Stimulated activated memory B cell treated with anti-CD40 and anti-IgM and Interleukin-4, amounts not matched to agents 10 μg/mL and 1 μg/mL and 100 μg/mL, for 72 hours (primary cell): ENCODE results near the gene CD19.
"Not testable (repeated sequence)": the region's sequence is repeated elsewhere in the genome, so short reads cannot be mapped to it uniquely, and the experiment has no call there.

ENCODE experiments used
- ATAC-seq: fragments of 150-1000 bp; cut with Tn5 transposase; 2 replicates; pipeline ENCODE4 v1.10.0; 2021
- H3K27ac Mint-ChIP-seq: one replicate; pipeline ENCODE4 v1.8.0; 2022; ENCODE audit warnings: mild to moderate bottlenecking, mixed read lengths
- H3K27me3 Mint-ChIP-seq: one replicate; pipeline ENCODE4 v1.8.0; 2022; ENCODE audit warnings: mixed read lengths
- H3K36me3 Mint-ChIP-seq: one replicate; pipeline ENCODE4 v1.8.0; 2022; ENCODE audit warnings: mixed read lengths
- H3K4me1 Mint-ChIP-seq: one replicate; pipeline ENCODE4 v1.8.0; 2022; ENCODE audit warnings: mixed read lengths
- H3K4me3 Mint-ChIP-seq: one replicate; pipeline ENCODE4 v1.8.0; 2022; ENCODE audit warnings: mild to moderate bottlenecking, moderate library complexity, mixed read lengths
- H3K9me3 Mint-ChIP-seq: one replicate; pipeline ENCODE4 v1.8.0; 2022; ENCODE audit warnings: mixed read lengths

The CD19 gene

DNA sequence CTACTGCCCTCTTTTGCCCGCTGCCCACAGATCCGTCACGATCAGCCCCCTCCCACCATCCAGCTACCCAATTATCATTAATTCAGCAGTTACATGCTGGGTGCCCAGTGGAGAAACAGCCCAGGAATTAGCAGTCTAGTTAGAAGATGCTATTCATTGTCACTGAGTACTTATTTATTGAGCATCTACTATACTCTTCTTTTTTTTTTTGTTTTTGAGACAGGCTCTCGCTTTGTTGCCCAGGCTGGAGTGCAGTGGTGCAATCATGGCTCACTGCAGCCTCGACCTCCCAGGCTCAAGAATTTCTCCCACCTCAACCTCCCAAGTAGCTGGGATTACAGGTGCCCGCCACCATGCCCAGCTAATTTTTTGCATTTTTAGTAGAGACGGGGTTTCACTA, 8.1 kb downstream of the CD19 start:
- H3K4me1 Mint-ChIP-seq, result peaks cover 46% of the 10 kb centered on the region
- ATAC-seq, H3K27ac Mint-ChIP-seq, H3K27me3 Mint-ChIP-seq, H3K9me3 Mint-ChIP-seq, H3K4me3 Mint-ChIP-seq: not testable (repeated sequence)
- H3K36me3 Mint-ChIP-seq, result peaks cover 46% of the 10 kb centered on the region

DNA sequence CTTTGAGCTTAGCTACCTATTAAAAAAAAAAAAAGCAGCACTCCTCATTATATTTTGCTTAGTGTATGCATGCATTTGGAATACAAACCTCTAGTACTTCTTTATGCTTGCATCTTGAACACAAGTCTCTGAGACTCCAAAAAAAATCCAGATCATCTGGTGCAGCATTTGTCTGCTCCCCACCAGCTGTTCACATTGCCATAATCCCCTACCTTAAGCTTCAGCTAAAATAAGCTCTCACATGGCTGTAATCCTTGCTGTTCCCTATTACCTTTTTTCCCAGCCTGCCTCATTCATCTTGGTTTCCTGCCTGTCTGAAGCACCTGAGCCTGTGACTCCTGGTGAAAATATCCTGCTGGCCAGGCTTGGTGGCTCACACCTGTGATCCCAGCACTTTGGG, 11.5 kb downstream of the CD19 start:
- Mint-ChIP-seq H3K27ac (peak overlapping the region; percentile 38), H3K36me3 (peaks cover 12% of the 10 kb centered on the region), H3K9me3 (no peaks in the 10 kb centered on the region), H3K4me3 (no peak overlapping the region), H3K4me1 (peaks cover 25% of the 10 kb centered on the region), H3K27me3 (no peaks in the 10 kb centered on the region)
- ATAC-seq, result no peak

DNA sequence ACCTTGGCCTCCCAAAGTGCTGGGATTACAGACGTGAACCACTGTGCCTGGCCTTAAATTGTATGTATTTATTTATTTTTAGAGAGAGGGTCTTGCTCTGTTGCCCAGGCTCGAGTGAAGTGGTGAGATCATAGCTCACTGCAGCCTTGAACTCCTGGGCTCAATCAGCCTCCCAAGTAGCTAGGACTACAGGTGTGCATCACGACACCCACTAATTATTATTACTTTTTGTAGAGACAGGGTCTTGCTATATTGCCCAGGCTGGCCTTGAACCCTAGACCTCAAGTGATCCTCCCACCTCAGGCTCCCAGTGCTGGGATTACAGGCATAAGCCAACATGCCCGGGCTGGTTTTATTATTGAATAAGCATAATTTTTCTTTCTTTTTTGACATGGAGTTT, 14.9 kb downstream of the CD19 start:
- no peaks in the 10 kb centered on the region for H3K9me3 Mint-ChIP-seq
- ATAC-seq, result no peak

DNA sequence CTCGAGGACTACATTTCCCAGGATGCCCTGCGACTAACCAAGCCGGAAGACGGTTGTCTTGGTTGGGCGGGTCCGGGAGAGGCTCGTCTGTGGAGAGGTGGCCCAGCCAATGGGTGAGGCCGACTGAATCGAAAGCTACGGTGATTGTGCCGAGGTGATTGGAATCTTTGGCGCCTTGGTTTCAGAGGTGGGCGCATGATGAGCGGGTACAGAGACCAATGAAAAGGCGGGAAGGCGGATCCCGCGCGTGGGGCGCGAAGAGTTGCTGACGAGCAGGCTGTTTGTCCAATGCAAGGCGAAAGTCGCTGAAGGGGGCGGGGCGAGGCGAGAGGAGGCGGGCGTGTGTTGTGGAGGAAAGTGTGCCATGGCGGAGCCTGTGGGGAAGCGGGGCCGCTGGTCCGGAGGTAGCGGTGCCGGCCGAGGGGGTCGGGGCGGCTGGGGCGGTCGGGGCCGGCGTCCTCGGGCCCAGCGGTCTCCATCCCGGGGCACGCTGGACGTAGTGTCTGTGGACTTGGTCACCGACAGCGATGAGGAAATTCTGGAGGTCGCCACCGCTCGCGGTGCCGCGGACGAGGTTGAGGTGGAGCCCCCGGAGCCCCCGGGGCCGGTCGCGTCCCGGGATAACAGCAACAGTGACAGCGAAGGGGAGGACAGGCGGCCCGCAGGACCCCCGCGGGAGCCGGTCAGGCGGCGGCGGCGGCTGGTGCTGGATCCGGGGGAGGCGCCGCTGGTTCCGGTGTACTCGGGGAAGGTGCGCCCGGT, 19.1 kb downstream of the CD19 start, which contains the start of gene NFATC2IP:
Gene NFATC2IP, plus strand, starts transcription at position 290 of the 762 bp plus-strand sequence. Its CDS starts 75 bp downstream, at position 365.
- Mint-ChIP-seq H3K27ac (peak within 1 kb of the TSS; percentile 78), H3K27me3 (no peaks in the 10 kb centered on the region), H3K36me3 (peaks cover 22% of the 10 kb centered on the region), H3K4me3 (peak within 1 kb of the TSS; percentile 90), H3K9me3 (no peaks in the 10 kb centered on the region), H3K4me1 (peaks cover 22% of the 10 kb centered on the region)
- ATAC-seq, result peak; percentile 98

More for the DNA sequence above, 14.9 kb downstream of the CD19 start:
- H3K4me1 Mint-ChIP-seq, result peaks cover 20% of the 10 kb centered on the region
- H3K4me3 Mint-ChIP-seq, result no peak overlapping the region
- H3K27ac Mint-ChIP-seq, result no peak overlapping the region
- no peaks in the 10 kb centered on the region for H3K27me3 Mint-ChIP-seq
- no peaks in the 10 kb centered on the region for H3K36me3 Mint-ChIP-seq

DNA sequence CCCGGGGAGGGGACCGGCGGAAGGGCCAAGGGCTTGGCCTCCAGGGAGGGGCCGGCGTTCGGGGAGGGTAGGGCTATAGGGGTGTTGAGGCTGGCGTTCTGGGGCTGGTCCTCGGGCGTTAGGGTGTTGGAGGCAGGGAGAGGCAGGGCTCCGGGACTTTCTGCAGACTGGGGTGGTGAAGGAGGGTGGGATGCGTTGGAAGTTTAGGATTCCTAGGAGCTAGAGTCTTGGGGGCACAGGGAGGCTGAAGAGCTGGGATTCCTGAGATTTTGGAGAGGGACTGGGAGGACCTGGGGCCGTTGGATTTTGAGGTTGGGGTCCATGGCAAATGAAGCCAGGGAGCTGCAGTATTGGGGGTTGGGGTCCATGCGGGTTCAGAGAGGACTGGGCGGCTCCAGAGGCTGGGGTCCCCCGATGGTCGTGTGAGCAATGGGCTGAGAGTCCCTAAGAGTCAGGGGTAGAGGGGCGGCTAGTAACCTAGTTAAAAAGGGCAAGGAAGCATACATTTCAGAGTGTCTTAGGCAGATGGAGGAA, 19.7 kb downstream of the CD19 start:
- H3K9me3 Mint-ChIP-seq, result no peaks in the 10 kb centered on the region
- peaks cover 23% of the 10 kb centered on the region for H3K4me1 Mint-ChIP-seq
- H3K27ac Mint-ChIP-seq, result peak overlapping the region; percentile 78
- peak overlapping the region; percentile 90 for H3K4me3 Mint-ChIP-seq
- no peaks in the 10 kb centered on the region for H3K27me3 Mint-ChIP-seq
- ATAC-seq, result peak; percentile 55
- peaks cover 28% of the 10 kb centered on the region for H3K36me3 Mint-ChIP-seq

DNA sequence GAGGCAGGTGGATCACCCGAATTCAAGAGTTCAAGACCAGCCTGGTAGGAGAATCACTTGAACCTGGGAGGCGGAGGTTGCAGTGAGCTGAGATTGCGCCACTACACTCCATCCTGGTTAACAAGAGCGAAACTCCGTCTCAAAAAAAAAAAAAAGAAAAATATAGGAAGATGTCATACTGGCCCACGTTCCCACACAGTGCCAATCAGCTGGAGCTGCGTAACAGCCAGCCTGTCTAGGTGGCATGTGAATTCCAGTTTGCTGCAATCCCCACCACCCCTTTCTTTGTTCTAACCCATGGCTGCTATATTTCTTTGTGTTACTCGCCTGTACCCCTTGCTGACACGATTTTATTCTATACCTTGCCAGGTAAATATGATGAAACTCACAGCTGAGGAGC, 26.4 kb downstream of the CD19 start:
- H3K27ac Mint-ChIP-seq, result no peak overlapping the region
- H3K4me3 Mint-ChIP-seq, result no peak overlapping the region
- H3K27me3 Mint-ChIP-seq, result no peaks in the 10 kb centered on the region
- H3K4me1 Mint-ChIP-seq, result peaks cover 7% of the 10 kb centered on the region
- ATAC-seq, result no peak
- H3K9me3 Mint-ChIP-seq, result no peaks in the 10 kb centered on the region
- peaks cover 66% of the 10 kb centered on the region for H3K36me3 Mint-ChIP-seq

DNA sequence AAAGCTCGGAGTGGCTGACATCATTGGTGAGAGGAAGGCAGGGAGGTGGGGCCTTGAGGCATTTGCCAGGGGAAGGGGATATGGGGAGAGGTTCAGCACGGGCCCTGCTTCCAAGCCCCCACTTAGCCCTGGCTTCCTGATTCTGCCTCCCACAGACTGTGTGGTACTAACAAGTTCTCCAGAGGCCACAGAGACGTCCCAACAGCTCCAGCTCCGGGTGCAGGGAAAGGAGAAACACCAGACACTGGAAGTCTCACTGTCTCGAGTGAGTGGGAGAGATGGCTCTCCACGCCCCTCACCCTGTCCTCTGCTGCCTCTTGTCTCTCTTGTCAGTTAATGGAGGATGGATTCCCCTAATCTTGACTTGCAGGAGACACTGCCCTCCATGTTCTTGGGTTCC, 27.1 kb downstream of the CD19 start:
- Mint-ChIP-seq H3K9me3 (no peaks in the 10 kb centered on the region), H3K4me3 (no peak overlapping the region), H3K27ac (no peak overlapping the region), H3K27me3 (no peaks in the 10 kb centered on the region), H3K36me3 (peaks cover 67% of the 10 kb centered on the region), H3K4me1 (peaks cover 7% of the 10 kb centered on the region)
- ATAC-seq, result no peak

DNA sequence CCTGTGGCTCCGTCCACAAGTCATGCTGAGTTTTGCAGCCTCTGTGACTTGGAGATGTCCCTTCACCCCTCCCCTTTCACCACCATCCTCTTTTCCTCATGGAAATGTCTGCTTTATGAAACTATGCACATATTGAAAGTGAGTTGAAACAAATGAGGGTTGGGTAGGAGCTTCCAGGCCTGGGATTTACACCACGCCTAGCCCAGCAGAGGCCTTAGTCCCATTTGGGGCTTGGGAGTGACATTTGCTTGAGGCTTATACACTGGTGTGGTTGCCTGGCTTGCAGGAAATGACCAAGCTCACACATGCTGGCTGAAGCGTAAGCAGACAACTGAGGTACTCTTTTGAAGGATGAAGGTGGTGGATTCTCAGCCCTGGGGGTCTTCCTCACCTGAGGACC, 32.3 kb downstream of the CD19 start:
- Mint-ChIP-seq H3K27me3 (no peaks in the 10 kb centered on the region), H3K4me3 (no peak overlapping the region), H3K9me3 (no peaks in the 10 kb centered on the region), H3K36me3 (peaks cover 52% of the 10 kb centered on the region), H3K27ac (no peak overlapping the region), H3K4me1 (no peaks in the 10 kb centered on the region)
- no peak for ATAC-seq

DNA sequence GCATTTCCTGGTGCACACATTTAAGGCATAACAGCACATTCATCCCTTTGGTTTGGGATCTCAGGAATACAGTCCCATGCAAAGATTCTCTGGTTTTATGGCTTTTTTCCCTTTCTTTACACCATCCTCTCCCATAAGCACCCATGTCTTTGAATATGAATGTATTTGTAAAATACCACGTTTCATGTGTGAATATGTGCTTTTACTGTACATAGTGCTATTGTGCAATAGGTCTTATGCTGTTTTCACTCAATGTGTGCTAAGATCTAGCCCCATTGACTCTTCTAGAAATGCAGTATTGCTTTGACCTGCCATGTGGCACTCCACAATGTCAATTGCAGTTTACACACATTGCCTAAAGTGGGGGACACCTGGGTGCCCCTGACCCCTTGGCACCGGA, 32.7 kb downstream of the CD19 start:
- Mint-ChIP-seq H3K9me3 (no peaks in the 10 kb centered on the region), H3K27ac (no peak overlapping the region), H3K4me3 (no peak overlapping the region), H3K4me1 (no peaks in the 10 kb centered on the region), H3K36me3 (peaks cover 48% of the 10 kb centered on the region), H3K27me3 (no peaks in the 10 kb centered on the region)
- no peak for ATAC-seq

DNA sequence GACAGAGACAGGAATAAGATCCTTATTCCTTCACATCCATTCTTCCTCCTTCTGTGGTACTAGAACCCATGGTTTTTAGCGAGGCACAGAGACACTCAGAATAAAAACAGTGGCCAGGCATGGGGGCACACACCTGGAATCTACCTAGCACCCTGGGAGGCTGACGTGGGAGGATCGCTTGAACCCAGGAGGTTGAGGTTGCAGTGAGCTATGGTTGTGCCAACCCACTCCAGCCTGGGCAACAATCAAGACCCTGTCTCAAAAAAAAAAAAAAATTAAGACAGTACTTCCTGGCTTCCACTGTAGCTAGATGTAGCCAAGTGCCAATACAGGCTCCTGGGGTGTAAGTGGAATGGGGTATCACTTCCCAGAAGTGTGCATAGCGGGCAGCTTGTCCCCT, 35.4 kb downstream of the CD19 start:
- H3K27ac Mint-ChIP-seq, result no peak overlapping the region
- H3K9me3 Mint-ChIP-seq, result no peaks in the 10 kb centered on the region
- peaks cover 29% of the 10 kb centered on the region for H3K36me3 Mint-ChIP-seq
- no peak overlapping the region for H3K4me3 Mint-ChIP-seq
- H3K27me3 Mint-ChIP-seq, result no peaks in the 10 kb centered on the region
- no peaks in the 10 kb centered on the region for H3K4me1 Mint-ChIP-seq
- ATAC-seq, result no peak

DNA sequence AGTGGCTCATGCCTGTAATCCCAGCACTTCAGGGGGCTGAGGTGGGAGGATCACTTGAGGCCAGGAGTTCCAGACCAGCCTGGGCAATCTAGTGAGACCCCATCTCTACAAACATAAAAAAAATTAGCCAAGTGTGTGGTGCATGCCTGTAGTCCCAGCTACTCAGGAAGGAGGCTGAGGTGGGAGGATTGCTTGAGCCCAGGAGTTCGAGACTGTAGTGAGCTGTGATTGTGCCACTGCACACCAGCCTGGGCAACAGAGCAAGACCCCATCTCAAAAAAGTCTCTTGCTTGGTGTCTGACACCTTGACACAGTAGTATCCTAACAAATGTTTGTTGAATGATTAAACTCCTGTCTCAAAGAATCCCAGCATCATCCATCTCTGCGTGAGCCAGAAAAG, 37.9 kb downstream of the CD19 start:
- ATAC-seq, H3K4me3 Mint-ChIP-seq, H3K27ac Mint-ChIP-seq, H3K4me1 Mint-ChIP-seq, H3K9me3 Mint-ChIP-seq, H3K27me3 Mint-ChIP-seq: not testable (repeated sequence)
- H3K36me3 Mint-ChIP-seq, result peaks cover 12% of the 10 kb centered on the region

DNA sequence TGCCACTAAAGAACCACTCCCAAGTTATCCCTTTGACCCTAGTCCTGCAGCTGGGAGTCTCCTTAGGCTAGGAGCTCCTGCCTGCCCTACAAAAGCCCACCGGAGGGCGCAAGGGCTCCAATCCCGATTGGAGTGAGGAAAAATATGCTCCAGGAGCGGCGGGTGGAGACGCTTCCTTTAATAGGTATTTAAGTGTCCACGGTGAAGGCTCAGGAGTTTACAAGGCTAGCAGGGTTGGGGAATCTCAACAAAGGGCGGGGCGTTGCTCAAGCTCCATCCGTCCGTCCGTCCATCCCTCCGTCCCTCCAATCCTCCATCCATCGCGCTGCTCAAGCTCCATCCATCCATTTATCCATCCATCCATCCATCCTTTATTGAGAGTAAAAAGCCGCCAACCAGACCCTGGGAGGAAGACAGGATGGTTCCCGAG, 42.3 kb downstream of the CD19 start:
- peaks cover 35% of the 10 kb centered on the region for H3K4me1 Mint-ChIP-seq
- peak overlapping the region; percentile 96 for H3K27ac Mint-ChIP-seq
- no peaks in the 10 kb centered on the region for H3K9me3 Mint-ChIP-seq
- no peaks in the 10 kb centered on the region for H3K27me3 Mint-ChIP-seq
- ATAC-seq, result peak; percentile 20
- H3K4me3 Mint-ChIP-seq, result peak overlapping the region; percentile 92
- peaks cover 18% of the 10 kb centered on the region for H3K36me3 Mint-ChIP-seq

DNA sequence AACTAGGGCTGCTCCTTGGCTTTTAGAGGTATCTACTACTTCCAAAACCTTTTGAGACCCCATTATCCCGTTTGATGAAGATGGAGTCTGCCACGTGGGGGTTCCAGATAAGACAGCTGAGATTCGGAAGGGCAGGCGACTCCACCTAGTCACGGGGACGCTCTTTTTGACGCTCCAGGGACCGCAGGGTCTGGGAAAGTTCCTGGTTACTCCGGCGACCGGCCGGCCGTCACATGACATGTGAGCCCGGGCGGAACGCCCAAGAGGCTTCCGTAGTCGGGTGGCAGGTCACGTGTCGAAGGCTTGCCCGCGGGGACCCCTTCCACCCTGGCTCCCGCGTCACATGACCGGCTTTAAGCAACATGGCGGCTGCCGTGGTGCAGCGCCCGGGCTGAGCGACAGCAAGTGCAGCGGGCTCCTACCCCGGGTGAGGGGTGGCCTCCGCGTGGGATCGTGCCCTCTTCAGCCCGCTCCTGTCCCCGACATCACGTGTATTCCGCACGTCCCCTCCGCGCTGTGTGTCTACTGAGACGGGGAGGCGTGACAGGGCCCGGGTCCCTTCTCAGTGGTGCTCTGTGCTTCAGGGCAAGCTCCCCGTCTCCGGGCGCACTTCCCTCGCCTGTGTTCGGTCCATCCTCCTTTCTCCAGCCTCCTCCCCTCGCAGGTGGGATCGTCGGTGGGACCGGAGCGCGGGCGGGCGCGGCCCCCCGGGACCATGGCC, 42.8 kb downstream of the CD19 start, which contains the start of gene SPNS1:
Gene SPNS1, plus strand, starts transcription at position 342 of the 721 bp plus-strand sequence. Its CDS starts 374 bp downstream, at position 716.
- peaks cover 35% of the 10 kb centered on the region for H3K4me1 Mint-ChIP-seq
- no peaks in the 10 kb centered on the region for H3K9me3 Mint-ChIP-seq
- no peaks in the 10 kb centered on the region for H3K27me3 Mint-ChIP-seq
- H3K36me3 Mint-ChIP-seq, result peaks cover 18% of the 10 kb centered on the region
- H3K4me3 Mint-ChIP-seq, result peak within 1 kb of the TSS; percentile 92
- peak within 1 kb of the TSS; percentile 96 for H3K27ac Mint-ChIP-seq
- ATAC-seq, result peak; percentile 96

DNA sequence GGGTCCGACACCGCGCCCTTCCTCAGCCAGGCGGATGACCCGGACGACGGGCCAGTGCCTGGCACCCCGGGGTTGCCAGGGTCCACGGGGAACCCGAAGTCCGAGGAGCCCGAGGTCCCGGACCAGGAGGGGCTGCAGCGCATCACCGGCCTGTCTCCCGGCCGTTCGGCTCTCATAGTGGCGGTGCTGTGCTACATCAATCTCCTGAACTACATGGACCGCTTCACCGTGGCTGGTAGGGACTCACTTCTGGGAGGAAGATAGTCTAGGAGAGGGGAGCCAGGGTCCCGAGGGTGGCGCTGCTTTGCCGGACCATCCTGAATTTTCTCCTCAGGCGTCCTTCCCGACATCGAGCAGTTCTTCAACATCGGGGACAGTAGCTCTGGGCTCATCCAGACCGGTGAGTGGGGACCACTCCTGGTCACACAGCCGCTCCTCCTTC, 43.4 kb downstream of the CD19 start:
- peaks cover 18% of the 10 kb centered on the region for H3K36me3 Mint-ChIP-seq
- peak overlapping the region; percentile 96 for H3K27ac Mint-ChIP-seq
- no peaks in the 10 kb centered on the region for H3K27me3 Mint-ChIP-seq
- peaks cover 35% of the 10 kb centered on the region for H3K4me1 Mint-ChIP-seq
- peak; percentile 35 for ATAC-seq
- peak overlapping the region; percentile 92 for H3K4me3 Mint-ChIP-seq
- no peaks in the 10 kb centered on the region for H3K9me3 Mint-ChIP-seq
